Mesodermal cell (in vitro differentiated cells): Measurements from ENCODE around the gene SLC9A8.

ENCODE experiments used
- H3K27ac ChIP-seq: 2 replicates; pipeline ENCODE4 v1.7.0; 2013; ENCODE audit warnings: mild to moderate bottlenecking, low read depth, low read length, moderate library complexity; ENCODE audit not compliant: severe bottlenecking
- H3K36me3 ChIP-seq: 2 replicates; pipeline ENCODE4 v1.7.1; 2013; ENCODE audit warnings: mild to moderate bottlenecking, low read length, moderate library complexity; ENCODE audit not compliant: control insufficient read depth, insufficient read depth
- H3K4me1 ChIP-seq: one replicate; pipeline ENCODE4 v1.7.1; 2013; ENCODE audit warnings: mild to moderate bottlenecking, low read length; ENCODE audit not compliant: insufficient read depth, control insufficient read depth, poor library complexity, severe bottlenecking
- H3K4me3 ChIP-seq: 2 replicates; pipeline ENCODE4 v1.7.0; 2013; ENCODE audit warnings: low read length, control low read depth, mild to moderate bottlenecking; ENCODE audit not compliant: insufficient read depth, poor library complexity, severe bottlenecking; ENCODE audit errors: extremely low read depth
- H3K9me3 ChIP-seq: 2 replicates; pipeline ENCODE4 v1.7.1; 2013; ENCODE audit warnings: mild to moderate bottlenecking, low read length, moderate library complexity; ENCODE audit not compliant: control insufficient read depth
- WGBS, 2 experiments: methylation state at CpG; one replicate each; pipeline ENCODE4 v1.1.5; 2013; ENCODE audit warnings: missing lambda C conversion rate in 2 of 2; ENCODE audit not compliant: insufficient coverage in 2 of 2; 5-methylcytosine and 5-hydroxymethylcytosine counted together

Gene SLC9A8

DNA sequence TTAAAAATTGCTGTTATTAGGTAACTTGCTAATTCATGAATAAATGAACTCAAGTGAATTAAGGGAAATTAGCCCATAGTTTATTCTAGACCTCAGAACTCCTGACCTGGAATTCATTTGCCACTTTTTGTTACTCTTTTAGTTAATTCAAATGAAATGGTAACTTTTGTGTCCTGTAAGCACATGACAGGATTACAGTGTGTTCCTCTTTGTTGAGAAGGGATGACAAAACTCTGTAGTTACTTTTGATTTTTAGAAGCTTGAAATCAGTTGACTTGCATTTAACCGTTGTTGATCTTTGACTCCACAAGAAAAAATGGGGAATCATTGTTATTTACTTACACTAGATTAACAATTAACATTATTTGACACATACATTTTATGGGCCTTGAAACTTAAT lies 6.2 kb downstream of the SLC9A8 start:
- WGBS, 2 experiments: no CpG with 5 or more reads among the region's 1 CpG
- H3K9me3 ChIP-seq: no peaks in the 10 kb centered on the region
- no peak overlapping the region for H3K27ac ChIP-seq

DNA sequence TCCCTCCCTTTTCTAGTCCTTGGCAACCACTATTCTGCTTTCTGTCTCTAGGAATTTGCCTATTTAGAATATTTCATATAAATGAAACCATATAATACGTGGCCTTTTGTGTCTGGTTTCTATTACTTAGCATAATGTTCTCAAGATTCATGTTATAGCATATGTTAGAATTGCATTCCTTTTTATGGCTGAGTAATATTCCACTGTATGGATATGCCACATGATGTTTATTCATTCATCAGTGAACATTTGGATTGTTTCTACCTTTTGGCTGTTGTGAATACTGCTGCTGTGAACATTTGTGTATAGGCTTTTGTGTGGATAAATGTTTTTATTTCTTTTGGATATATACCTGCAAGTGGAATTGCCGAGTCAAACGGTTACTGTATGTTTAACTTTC lies 7.1 kb downstream of the SLC9A8 start:
- no peaks in the 10 kb centered on the region for H3K9me3 ChIP-seq
- peaks cover 54% of the 10 kb centered on the region for H3K36me3 ChIP-seq
- H3K27ac ChIP-seq: no peak overlapping the region
- 91 to 100% methylated on average over 2 of the region's 3 CpGs for WGBS, 2 experiments
- no peaks in the 10 kb centered on the region for H3K4me1 ChIP-seq
- no peak overlapping the region for H3K4me3 ChIP-seq

More for the DNA sequence above, 6.2 kb downstream of the SLC9A8 start:
- H3K4me3 ChIP-seq: no peak overlapping the region
- peaks cover 50% of the 10 kb centered on the region for H3K36me3 ChIP-seq
- H3K4me1 ChIP-seq: no peaks in the 10 kb centered on the region

DNA sequence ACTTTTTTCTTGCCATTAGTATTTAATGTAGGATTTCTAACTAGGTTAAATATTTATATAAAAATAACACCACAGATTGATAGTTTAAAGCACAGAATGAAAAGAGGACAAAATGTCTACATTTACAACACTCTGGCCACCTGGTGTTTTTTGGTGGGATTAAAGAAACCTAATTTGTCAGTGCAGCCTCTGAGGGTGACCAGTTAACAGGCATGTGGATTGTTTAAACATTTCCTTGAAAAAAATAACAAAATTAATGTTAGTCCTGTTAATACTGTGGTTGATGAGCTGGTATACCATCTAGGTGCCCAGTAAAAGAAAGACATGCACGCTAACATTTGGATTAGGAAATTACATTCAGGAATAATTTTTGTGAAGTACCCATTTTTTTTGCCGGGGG lies 8.8 kb downstream of the SLC9A8 start:
- H3K4me1 ChIP-seq: no peaks in the 10 kb centered on the region
- H3K36me3 ChIP-seq: peaks cover 51% of the 10 kb centered on the region
- 100% methylated on average over 1 of the region's 2 CpGs; no CpG with 5 or more reads in 1 of the 2 experiments for WGBS, 2 experiments
- no peaks in the 10 kb centered on the region for H3K9me3 ChIP-seq
- H3K27ac ChIP-seq: no peak overlapping the region
- no peak overlapping the region for H3K4me3 ChIP-seq

DNA sequence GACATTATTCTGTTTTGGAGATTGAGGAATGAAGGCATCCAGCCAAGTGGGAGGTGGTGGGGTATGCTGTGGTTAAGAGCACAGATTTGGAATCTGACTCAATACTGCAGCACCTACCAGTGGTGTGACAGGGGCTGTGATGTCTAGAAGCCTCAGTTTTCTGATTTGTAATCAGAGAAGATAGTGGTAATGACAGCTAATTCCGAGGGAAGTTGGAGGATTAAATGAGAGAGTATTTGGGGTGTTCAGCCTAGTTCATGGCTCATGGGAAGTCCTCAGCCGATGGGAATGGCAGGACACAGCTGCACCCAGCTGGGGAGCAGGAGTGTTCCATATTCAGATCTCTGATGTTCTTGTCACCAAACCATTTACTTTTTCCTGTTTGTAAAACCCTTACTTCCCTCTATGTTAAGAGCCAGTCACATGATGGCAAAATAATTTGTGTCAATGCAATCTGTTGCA lies 9.3 kb downstream of the SLC9A8 start:
- Histone ChIP-seq H3K4me3 (no peak overlapping the region), H3K9me3 (no peaks in the 10 kb centered on the region), H3K27ac (no peak overlapping the region), H3K4me1 (no peaks in the 10 kb centered on the region), H3K36me3 (peaks cover 52% of the 10 kb centered on the region)
- WGBS, 2 experiments: 78 to 83% methylated on average over 1 to 2 of the region's 2 CpGs

DNA sequence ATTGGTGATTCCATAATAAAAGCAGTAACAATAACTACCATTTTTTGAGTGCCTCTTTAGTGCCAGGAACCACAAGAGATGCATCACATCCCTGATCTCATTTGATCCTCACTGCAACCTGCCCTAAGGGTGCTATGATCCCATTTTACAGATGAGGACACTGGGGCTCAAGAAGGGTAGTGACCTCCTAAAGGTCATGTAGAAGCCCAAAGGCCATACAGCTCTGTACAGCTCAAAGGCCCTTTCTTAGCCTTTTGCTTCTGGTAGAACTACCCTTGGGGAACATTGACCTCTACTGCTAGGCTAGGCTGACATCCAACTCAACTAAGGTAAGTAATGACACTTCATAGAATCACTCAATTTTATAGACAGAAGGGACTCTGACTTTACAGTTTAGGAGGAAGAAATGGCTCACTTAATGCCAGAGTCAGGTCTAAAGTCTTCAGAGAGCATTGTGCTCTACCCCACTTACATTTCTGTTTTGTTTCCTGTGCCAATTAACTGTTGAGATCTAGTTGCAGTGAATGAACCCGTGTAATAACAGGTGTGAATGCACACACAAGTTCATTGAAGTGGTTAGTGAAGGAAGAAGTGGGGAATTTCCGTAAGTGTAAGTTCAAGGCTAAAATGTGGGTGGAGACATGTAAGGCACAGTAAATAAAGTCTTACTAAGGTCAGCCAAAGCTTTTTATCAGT lies 10.7 kb downstream of the SLC9A8 start:
- no peaks in the 10 kb centered on the region for H3K9me3 ChIP-seq
- no peak overlapping the region for H3K27ac ChIP-seq
- no peaks in the 10 kb centered on the region for H3K4me1 ChIP-seq
- H3K36me3 ChIP-seq: peaks cover 57% of the 10 kb centered on the region
- 83 to 100% methylated on average over 1 to 2 of the region's 2 CpGs for WGBS, 2 experiments
- no peak overlapping the region for H3K4me3 ChIP-seq

DNA sequence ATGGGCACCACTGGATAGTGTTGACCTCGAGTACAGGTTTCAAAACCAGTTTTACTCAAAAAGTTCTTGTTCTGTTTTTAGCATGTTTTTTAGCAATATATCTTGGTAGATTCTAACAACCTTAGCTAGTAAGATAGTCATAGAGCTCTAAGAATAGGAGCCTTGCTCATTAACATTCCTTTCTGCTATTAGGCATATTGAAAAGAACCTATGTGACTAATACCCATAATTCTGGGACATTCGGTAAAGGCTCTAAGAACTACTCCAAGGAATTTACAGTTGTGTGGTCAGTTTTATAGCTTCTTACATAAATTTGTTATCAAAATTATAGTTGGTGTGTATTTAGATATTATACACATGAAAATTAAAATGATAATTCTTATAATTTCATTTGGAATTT lies 11.6 kb downstream of the SLC9A8 start:
- Histone ChIP-seq H3K4me3 (no peak overlapping the region), H3K9me3 (no peaks in the 10 kb centered on the region), H3K36me3 (peaks cover 52% of the 10 kb centered on the region), H3K4me1 (no peaks in the 10 kb centered on the region), H3K27ac (no peak overlapping the region)
- 60% methylated on average over 1 of the region's 2 CpGs; no CpG with 5 or more reads in 1 of the 2 experiments for WGBS, 2 experiments

DNA sequence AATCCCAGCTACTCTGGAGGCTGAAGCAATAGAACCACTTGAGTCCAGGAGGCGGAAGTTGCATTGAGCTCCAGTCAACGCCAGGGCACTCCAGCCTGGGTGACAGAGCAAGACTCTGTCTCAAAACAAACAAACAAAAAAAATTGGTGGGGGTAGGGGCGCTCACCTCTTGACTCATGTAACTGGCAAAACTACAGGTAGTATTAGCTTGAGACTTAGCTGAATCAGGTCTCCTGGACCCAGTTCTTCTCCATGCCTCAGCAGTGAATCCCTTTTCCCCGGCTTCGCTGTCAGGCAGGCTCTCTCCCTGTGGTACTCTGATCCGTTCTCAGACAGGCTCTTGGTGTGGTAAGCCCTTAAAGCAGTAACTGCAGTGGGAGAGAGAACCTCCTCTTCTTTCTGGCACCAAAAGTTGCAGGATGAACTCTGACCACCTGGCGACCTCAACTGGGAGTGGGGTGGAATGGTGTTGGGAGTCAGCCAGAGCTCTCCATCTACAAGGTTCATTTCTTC lies 12.9 kb downstream of the SLC9A8 start:
- WGBS, 2 experiments: 92 to 97% methylated on average over 2 to 4 of the region's 7 CpGs
- Histone ChIP-seq H3K27ac (no peak overlapping the region), H3K4me1 (no peaks in the 10 kb centered on the region), H3K36me3 (peaks cover 48% of the 10 kb centered on the region), H3K9me3 (no peaks in the 10 kb centered on the region), H3K4me3 (no peak overlapping the region)

DNA sequence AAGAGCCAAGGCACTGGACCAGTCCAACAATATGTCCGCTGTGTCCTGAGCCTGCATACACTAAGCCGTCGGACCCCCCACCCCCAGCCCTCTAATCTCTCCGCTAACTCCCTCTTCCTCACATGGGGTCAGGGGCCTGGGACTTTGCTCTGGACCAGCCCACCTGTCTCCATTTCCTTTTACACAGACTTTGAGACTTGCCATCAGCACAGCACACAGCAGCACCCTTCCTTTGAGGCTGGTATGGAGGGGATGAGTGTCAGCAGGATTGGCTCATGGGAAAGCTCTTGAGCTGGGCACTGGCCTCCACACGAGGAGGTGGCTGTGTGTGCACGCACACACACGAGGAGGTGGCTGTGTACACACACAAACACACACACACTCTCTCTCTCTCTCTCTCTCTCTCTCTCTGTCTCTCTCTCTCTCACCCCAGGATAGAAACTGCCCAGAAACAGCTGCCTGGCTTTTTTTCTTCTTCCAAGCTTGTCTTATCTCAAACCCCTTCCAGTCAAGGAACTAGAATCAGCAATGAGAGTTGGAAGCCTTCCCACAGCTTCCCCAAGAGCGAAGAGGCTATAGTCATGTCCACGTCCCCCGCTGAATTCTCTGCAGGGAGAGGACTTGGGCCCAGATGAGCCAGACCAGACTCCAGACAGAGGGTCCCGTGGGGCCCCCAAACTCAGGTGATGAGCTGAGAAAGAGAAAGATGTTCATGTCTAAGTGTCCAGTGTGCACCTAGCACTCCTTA lies 18.6 kb downstream of the SLC9A8 start:
- 92 to 99% methylated on average over 8 of the region's 11 CpGs for WGBS, 2 experiments
- H3K36me3 ChIP-seq: peaks cover 36% of the 10 kb centered on the region
- H3K27ac ChIP-seq: no peak overlapping the region

DNA sequence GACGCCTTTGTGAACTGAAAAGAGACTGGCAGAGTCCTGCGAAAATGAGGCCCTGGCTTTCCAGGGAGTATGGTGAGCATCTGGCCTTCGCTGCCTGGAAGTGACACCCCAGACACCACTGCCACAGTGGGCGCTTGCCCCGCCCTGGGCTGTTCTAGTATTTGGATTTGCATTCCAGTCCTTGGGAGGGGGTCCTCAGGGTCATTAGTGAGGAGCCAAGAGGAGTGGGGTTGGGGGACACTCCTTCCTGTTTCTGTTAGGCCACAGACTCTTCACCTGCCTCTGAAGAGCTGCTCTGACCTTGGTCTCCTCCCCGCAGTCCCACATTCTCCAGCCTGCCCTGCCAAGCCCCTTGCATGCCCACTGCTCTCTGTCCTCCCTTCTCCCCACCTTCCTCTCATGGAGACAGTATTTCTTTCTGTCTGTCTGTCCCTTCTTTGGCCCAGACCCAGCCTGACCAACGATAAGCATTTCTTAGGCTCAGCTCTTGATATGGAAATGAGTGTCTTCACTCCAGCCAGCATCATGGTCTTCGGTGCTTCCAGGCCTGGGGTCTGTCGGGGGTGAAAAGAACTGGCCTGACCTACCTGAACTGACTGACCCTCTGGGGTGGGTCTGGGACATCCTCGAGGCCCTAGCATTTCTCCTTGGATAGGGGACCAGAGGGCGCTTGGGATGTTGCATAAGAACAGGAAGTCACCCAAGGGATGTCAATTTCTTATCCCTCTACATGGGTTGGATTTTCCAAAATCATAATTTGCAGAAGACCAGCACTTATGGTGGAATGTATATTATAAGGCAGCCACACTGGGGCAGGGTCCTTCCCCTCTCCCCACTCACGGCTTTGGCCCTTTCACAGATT lies 19.4 kb downstream of the SLC9A8 start:
- no peaks in the 10 kb centered on the region for H3K9me3 ChIP-seq
- WGBS, 2 experiments: 76 to 86% methylated on average over 9 to 10 of the region's 12 CpGs
- H3K27ac ChIP-seq: no peak overlapping the region
- H3K36me3 ChIP-seq: peaks cover 33% of the 10 kb centered on the region
- no peaks in the 10 kb centered on the region for H3K4me1 ChIP-seq
- no peak overlapping the region for H3K4me3 ChIP-seq

More for the DNA sequence above, 18.6 kb downstream of the SLC9A8 start:
- H3K9me3 ChIP-seq: no peaks in the 10 kb centered on the region
- H3K4me1 ChIP-seq: no peaks in the 10 kb centered on the region
- H3K4me3 ChIP-seq: no peak overlapping the region

DNA sequence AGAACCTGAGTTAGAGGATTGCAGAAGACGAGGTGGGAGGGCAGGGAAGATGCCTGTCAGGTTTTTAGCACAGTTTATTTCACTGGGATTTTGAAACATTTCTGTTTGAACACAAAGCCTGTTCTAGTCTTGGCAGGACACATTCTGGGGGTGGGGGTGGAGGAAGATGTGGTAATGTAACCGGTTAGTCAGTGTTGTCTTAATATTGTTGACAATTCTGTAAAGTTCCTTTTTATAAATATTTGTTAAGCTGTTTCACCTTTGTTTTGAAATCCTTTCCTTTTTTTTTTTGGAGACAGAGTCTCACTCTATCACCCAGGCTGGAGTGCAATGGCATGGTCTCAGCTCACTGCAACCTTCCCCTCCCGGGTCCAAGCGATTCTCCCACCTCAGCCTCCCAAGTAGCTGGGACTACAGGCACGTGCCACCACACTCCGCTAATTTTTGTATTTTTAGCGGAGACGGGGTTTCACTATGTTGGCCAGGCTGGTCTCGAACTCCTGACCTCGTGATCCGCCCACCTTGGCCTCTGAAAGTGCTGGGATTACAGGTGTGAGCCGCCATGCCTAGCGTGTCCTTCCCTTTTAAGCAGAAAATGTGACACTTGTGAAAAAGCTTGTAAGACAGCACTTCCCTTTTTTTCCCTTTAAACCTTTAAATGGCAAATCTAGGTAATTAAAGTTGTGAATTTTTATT lies 20.2 kb downstream of the SLC9A8 start:
- Histone ChIP-seq H3K36me3 (peaks cover 26% of the 10 kb centered on the region), H3K4me3 (no peak overlapping the region), H3K4me1 (no peaks in the 10 kb centered on the region), H3K27ac (no peak overlapping the region), H3K9me3 (no peaks in the 10 kb centered on the region)
- 90 to 93% methylated on average over 10 to 12 of the region's 13 CpGs for WGBS, 2 experiments
